ENCODE data around the gene PLCG1. TPM values are rescaled to one million over a fixed set of nuclear protein-coding genes. Genes with fewer than 3 reads are reported as not detected.
"Not testable (repeated sequence)": the region's sequence is repeated elsewhere in the genome, so short reads cannot be mapped to it uniquely, and the experiment has no call there.

Gene PLCG1
- total and polyA plus RNA-seq, 12 donors: 32.9 to 139 (median 76.9) TPM

GRCh38 chr20:41111578-41111951 is 25.8 kb upstream of the PLCG1 start:
- H3K36me3 ChIP-seq (replicated peaks in 1 of 2): peaks cover 0 to 59% of the 10 kb centered on the region in 2 donors
- TF ChIP-seq CTCF (IDR thresholded peaks at IDR 0.05) (no peak), POLR2A (IDR thresholded peaks at IDR 0.05) (no peak)
- intact Hi-C loops (cut with DNase I): no loop called here
- no peak overlapping the region for H3K4me3 ChIP-seq
- DNase-seq: no peak
- no peaks in the 10 kb centered on the region for H3K4me1 ChIP-seq (replicated peaks in 1 of 2)
- no peaks in the 10 kb centered on the region for H3K27me3 ChIP-seq
- 79 to 94% (median 90%) methylated on average over 5 of the region's 5 CpGs for WGBS, 4 donors
- H3K9me3 ChIP-seq (replicated peaks in 1 of 3): no peaks in the 10 kb centered on the region
- no peak overlapping the region for H3K27ac ChIP-seq

GRCh38 chr20:41116282-41116956 is 20.9 kb upstream of the PLCG1 start:
- H3K27me3 ChIP-seq: no peaks in the 10 kb centered on the region
- H3K9me3 ChIP-seq (replicated peaks in 1 of 3): no peaks in the 10 kb centered on the region
- H3K27ac ChIP-seq: no peak overlapping the region
- 82 to 96% (median 91%) methylated on average over 6 of the region's 6 CpGs for WGBS, 4 donors
- peaks cover 0 to 90% of the 10 kb centered on the region in 2 donors for H3K36me3 ChIP-seq (replicated peaks in 1 of 2)
- no peak for TF ChIP-seq CTCF (IDR thresholded peaks at IDR 0.05)
- no peak for TF ChIP-seq POLR2A (IDR thresholded peaks at IDR 0.05)
- H3K4me1 ChIP-seq (replicated peaks in 1 of 2): no peaks in the 10 kb centered on the region
- intact Hi-C loops (cut with DNase I): no loop called here
- no peak overlapping the region for H3K4me3 ChIP-seq
- no peak for DNase-seq

- 81 to 89% (median 86%) methylated on average over 6 of the region's 6 CpGs for WGBS, 4 donors
- H3K9me3 ChIP-seq (replicated peaks in 1 of 3); intact Hi-C loops (cut with DNase I); H3K27ac ChIP-seq; DNase-seq; H3K27me3 ChIP-seq; H3K4me1 ChIP-seq (replicated peaks in 1 of 2); H3K4me3 ChIP-seq: not testable (repeated sequence)
- H3K36me3 ChIP-seq (replicated peaks in 1 of 2): peaks cover 0 to 98% of the 10 kb centered on the region in 2 donors
Observed at GRCh38 chr20:41118159-41118558, 19.2 kb upstream of the PLCG1 start.

GRCh38 chr20:41118632-41119031 is 18.7 kb upstream of the PLCG1 start:
- DNase-seq: no peak
- intact Hi-C loops (cut with DNase I): no loop called here
- no peaks in the 10 kb centered on the region for H3K27me3 ChIP-seq
- TF ChIP-seq POLR2A (IDR thresholded peaks at IDR 0.05) (no peak), CTCF (IDR thresholded peaks at IDR 0.05) (no peak)
- peaks cover 0 to 98% of the 10 kb centered on the region in 2 donors for H3K36me3 ChIP-seq (replicated peaks in 1 of 2)
- H3K9me3 ChIP-seq (replicated peaks in 1 of 3): no peaks in the 10 kb centered on the region
- H3K4me1 ChIP-seq (replicated peaks in 1 of 2): no peaks in the 10 kb centered on the region
- WGBS, 4 donors: 70 to 74% (median 73%) methylated on average over 3 of the region's 3 CpGs
- no peak overlapping the region for H3K4me3 ChIP-seq
- H3K27ac ChIP-seq: no peak overlapping the region

Measured in adrenal gland (tissue), 12 donors.